Thoracic aorta (tissue), 2 donors: ENCODE measurements around the gene THUMPD1. TPM values are rescaled to one million over a fixed set of nuclear protein-coding genes. Genes with fewer than 3 reads are reported as not detected.
"Not testable (repeated sequence)": the region's sequence is repeated elsewhere in the genome, so short reads cannot be mapped to it uniquely, and the experiment has no call there.

Experiments
- ATAC-seq: fragments of 150-250 bp; one replicate; pipeline ENCODE4 v1.8.0; 2017; ENCODE audit warnings: low read depth; ENCODE audit not compliant: insufficient number of reproducible peaks, low FRiP score
- DNase-seq: peaks from one replicate; pipeline ENCODE4 v3.0.0-alpha.2; 2020; ENCODE audit warnings: low spot score
- H3K27ac ChIP-seq, 2 donors: fragments of 200-600 bp; sonication (generic); 1 replicate in 1 of 2; 2 replicates in 1 of 2; pipeline ENCODE4 v1.5.1; 2016; ENCODE audit warnings: mild to moderate bottlenecking in 2 of 2, moderate library complexity in 2 of 2
- H3K27me3 ChIP-seq: fragments of 200-600 bp; sonication (generic); replicated peaks from 2 replicates; pipeline ENCODE4 v1.6.0; 2016; ENCODE audit warnings: mild to moderate bottlenecking; ENCODE audit not compliant: insufficient read depth
- H3K36me3 ChIP-seq: fragments of 200-600 bp; sonication (generic); one replicate; pipeline ENCODE4 v1.5.1; 2016
- H3K4me1 ChIP-seq, 2 donors: fragments of 200-600 bp; sonication (generic); 1 replicate in 1 of 2; 2 replicates in 1 of 2; pipeline versions ENCODE4 v1.5.1 to v1.6.0; 2016; ENCODE audit warnings: low read depth in 2 of 2, mild to moderate bottlenecking in 1 of 2; ENCODE audit not compliant: control insufficient read depth in 1 of 2
- H3K4me3 ChIP-seq: fragments of 200-600 bp; sonication (generic); 2 replicates; pipeline ENCODE4 v1.5.1; 2016; ENCODE audit warnings: mild to moderate bottlenecking
- H3K9me3 ChIP-seq: fragments of 200-600 bp; sonication (generic); 2 replicates; pipeline ENCODE4 v1.5.1; 2016
- CTCF ChIP-seq: fragments of 200-600 bp; sonication (generic); IDR thresholded peaks from one replicate; pipeline ENCODE4 v1.5.1; 2019; ENCODE audit warnings: antibody characterized with exemption
- total RNA-seq, 2 donors: library from RNA; depleted of rRNA; stranded (reverse); fragments of >200 nt; gene quantifications; one replicate each; pipeline versions ENCODE4 v1.1.0 to v1.2.3, GENCODE V29; 2016

Gene THUMPD1
- total RNA-seq, 2 donors from 2014 or later: 64.5 to 73.2 TPM

DNA sequence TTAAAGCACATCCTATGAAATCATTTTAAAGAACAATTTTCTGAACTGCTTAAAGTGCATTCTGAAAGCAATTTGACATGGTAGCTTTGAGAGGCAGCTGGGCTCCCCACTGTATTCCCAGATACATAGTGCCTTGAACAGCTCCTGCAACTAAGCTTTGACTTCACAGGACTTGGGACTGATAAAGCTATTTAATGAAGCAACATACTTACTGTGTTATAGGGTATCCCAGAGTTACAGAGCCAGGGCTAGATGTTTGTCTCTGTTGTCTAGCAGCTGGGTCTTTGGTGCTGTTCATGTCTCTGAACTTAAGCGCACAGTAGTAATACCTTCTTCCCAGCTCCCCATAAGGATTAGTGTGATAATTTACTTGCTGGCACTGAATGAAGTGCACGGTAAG is 45.0 kb downstream of the THUMPD1 start:
- no peaks in the 10 kb centered on the region for H3K27me3 ChIP-seq
- no peak overlapping the region for H3K27ac ChIP-seq
- ATAC-seq (no peak), DNase-seq (no peak)
- H3K4me1 ChIP-seq: peaks cover 0 to 5% of the 10 kb centered on the region in 2 donors
- no peak for TF ChIP-seq CTCF
- no peaks in the 10 kb centered on the region for H3K36me3 ChIP-seq
- no peaks in the 10 kb centered on the region for H3K9me3 ChIP-seq
- no peak overlapping the region for H3K4me3 ChIP-seq

- H3K4me1 ChIP-seq: peaks cover 0 to 6% of the 10 kb centered on the region in 2 donors
- H3K9me3 ChIP-seq: no peaks in the 10 kb centered on the region
- no peak overlapping the region for H3K27ac ChIP-seq
- DNase-seq (no peak), ATAC-seq (no peak)
- no peak for TF ChIP-seq CTCF
- no peak overlapping the region for H3K4me3 ChIP-seq
- H3K27me3 ChIP-seq: no peaks in the 10 kb centered on the region
- H3K36me3 ChIP-seq: no peaks in the 10 kb centered on the region
Observed at GRCh38 chr16:20695024-20695423, 46.6 kb downstream of the THUMPD1 start.

- not testable (repeated sequence) for ATAC-seq, H3K9me3 ChIP-seq, H3K4me1 ChIP-seq
Observed at GRCh38 chr16:20694096-20694495, 47.5 kb downstream of the THUMPD1 start.

GRCh38 chr16:20689668-20690067 is 52.0 kb downstream of the THUMPD1 start:
- Histone ChIP-seq H3K4me3 (no peak overlapping the region), H3K27me3 (no peaks in the 10 kb centered on the region), H3K36me3 (no peaks in the 10 kb centered on the region)

More at GRCh38 chr16:20694096-20694495, 47.5 kb downstream of the THUMPD1 start:
- not testable (repeated sequence) for H3K4me3 ChIP-seq, H3K27me3 ChIP-seq, H3K36me3 ChIP-seq, H3K27ac ChIP-seq, DNase-seq

GRCh38 chr16:20683812-20684211 is 57.8 kb downstream of the THUMPD1 start:
- Histone ChIP-seq H3K27ac (no peak overlapping the region), H3K4me1 (no peaks in the 10 kb centered on the region), H3K9me3 (peaks cover 3% of the 10 kb centered on the region), H3K36me3 (no peaks in the 10 kb centered on the region), H3K4me3 (no peak overlapping the region), H3K27me3 (no peaks in the 10 kb centered on the region)
- ATAC-seq (no peak), DNase-seq (no peak)
- TF ChIP-seq CTCF: no peak

More at GRCh38 chr16:20689668-20690067, 52.0 kb downstream of the THUMPD1 start:
- Histone ChIP-seq H3K9me3 (peaks cover 3% of the 10 kb centered on the region), H3K4me1 (peaks cover 0 to 6% of the 10 kb centered on the region in 2 donors), H3K27ac (no peak overlapping the region)
- no peak for ATAC-seq
- DNase-seq: no peak
- TF ChIP-seq CTCF: no peak

Other genes starting within 250 kb of the THUMPD1 start
- not detected for gene ACSM2B, start 165.5 kb downstream of the THUMPD1 start, total RNA-seq
- gene ACSM1, start 44.1 kb downstream of the THUMPD1 start, total RNA-seq: 1 to 10 TPM in 1 of 2 donors, not detected in 1; 1.7 TPM
- gene ACSM3, start 22.2 kb upstream of the THUMPD1 start, total RNA-seq: 1 to 10 TPM in 1 of 2 donors, under 1 TPM in 1; 0.41 to 6.1 TPM
- gene ERI2, start 64.7 kb upstream of the THUMPD1 start, total RNA-seq: 1 to 10 TPM; 2.6 to 7.8 TPM
- 1 to 10 TPM in 1 of 2 donors, not detected in 1; 6.5 TPM for gene REXO5, start 64.7 kb upstream of the THUMPD1 start, total RNA-seq
- 10 to 100 TPM; 25.3 to 28.0 TPM for gene DCUN1D3, start 158.5 kb upstream of the THUMPD1 start, total RNA-seq
- gene LYRM1, start 159.0 kb upstream of the THUMPD1 start, total RNA-seq: 10 to 100 TPM; 18.7 to 34.9 TPM